HG03066 (cell line): ENCODE results near the gene SGO2.
A peak's percentile ranks its signal among the peaks of the same experiment; 100 is the strongest.

Experiments used
- ATAC-seq: cut with Tn5 transposase; IDR thresholded peaks from one replicate; pipeline ENCODE4 v1.9.1; 2021; ENCODE audit warnings: low read depth; ENCODE audit not compliant: unreplicated experiment

SGO2 gene, protein sequence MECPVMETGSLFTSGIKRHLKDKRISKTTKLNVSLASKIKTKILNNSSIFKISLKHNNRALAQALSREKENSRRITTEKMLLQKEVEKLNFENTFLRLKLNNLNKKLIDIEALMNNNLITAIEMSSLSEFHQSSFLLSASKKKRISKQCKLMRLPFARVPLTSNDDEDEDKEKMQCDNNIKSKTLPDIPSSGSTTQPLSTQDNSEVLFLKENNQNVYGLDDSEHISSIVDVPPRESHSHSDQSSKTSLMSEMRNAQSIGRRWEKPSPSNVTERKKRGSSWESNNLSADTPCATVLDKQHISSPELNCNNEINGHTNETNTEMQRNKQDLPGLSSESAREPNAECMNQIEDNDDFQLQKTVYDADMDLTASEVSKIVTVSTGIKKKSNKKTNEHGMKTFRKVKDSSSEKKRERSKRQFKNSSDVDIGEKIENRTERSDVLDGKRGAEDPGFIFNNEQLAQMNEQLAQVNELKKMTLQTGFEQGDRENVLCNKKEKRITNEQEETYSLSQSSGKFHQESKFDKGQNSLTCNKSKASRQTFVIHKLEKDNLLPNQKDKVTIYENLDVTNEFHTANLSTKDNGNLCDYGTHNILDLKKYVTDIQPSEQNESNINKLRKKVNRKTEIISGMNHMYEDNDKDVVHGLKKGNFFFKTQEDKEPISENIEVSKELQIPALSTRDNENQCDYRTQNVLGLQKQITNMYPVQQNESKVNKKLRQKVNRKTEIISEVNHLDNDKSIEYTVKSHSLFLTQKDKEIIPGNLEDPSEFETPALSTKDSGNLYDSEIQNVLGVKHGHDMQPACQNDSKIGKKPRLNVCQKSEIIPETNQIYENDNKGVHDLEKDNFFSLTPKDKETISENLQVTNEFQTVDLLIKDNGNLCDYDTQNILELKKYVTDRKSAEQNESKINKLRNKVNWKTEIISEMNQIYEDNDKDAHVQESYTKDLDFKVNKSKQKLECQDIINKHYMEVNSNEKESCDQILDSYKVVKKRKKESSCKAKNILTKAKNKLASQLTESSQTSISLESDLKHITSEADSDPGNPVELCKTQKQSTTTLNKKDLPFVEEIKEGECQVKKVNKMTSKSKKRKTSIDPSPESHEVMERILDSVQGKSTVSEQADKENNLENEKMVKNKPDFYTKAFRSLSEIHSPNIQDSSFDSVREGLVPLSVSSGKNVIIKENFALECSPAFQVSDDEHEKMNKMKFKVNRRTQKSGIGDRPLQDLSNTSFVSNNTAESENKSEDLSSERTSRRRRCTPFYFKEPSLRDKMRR

DNA sequence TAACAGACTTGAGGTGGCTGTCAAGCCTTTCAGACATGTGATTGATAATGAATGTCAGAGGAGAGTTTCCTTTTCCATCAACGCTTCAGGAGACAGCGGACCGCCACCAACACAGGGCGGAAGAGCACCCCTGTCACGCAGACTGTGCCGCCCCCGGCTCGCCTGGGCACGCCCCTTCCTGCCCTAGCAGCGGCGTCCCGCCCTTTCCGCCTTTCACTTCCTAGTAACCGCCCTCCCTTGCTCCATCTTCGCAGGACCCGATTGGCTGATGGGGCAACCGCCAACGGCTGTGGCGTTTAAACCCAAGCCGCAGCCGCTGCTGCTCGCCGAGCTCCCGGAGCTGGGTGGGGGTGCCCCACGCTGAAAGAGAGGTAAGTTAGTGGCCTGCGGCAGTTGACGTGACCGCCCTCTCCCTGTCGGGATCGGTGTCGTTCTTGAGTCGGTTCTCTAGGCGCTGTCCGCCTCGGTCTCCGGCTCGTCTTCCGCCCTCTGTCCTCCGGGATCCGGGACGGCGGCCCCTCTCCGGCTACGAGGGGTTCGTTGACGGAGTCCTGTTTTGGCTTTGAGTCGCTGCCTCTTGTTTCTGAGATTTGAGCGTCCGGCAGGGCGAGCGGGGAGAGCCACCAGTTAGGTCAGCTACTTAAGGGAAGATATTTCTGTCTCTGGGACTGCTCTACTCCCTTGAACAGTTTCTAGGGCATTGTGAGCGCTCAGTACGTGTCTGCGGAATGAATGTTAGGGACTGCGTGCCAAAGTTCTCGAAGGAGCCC is at the start of gene SGO2:
TSS of gene SGO2 (plus strand) at position 326 of the 770 bp plus-strand sequence. CDS start 6,769 bp downstream, outside the sequence.
- peak; percentile 100 for ATAC-seq

DNA sequence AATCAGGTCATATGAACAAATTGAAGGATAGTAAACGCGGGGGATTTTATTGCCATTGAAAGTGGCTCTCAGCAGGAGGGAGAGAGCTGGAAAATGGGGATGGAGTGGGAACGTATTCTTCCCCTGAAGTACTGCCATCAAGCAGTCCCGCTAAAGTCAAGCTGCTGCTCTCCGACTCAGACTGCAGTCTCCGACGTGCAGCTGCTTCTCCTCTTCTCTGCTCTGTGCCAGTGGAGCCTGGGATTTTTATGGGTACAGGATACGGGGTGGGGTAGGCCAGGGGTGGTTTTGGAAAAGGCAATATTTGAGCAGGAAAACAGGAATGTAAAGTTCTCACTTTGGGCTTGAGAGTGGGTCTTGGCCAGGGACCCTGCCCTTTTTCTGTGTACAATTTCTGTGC is 49.2 kb upstream of the SGO2 start:
- ATAC-seq = no peak

DNA sequence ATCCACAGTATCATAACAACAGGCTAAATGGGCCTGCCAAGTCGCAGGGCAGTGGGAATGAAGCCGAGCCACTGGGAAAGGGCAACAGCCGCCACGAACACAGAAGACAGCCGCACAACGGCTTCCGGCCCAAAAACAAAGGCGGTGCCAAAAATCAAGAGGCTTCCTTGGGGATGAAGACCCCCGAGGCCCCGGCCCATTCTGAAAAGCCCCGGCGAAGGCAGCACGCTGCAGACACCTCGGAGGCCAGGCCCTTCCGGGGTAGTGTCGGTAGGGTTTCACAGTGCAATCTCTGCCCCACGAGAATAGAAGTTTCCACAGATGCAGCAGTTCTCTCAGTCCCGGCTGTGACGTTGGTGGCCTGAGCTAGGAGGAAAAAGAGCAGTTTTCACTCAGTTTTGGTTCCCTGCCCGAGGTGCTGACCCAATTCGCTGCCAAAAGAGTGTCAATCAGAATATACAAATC is 48.3 kb upstream of the SGO2 start:
- ATAC-seq = no peak

DNA sequence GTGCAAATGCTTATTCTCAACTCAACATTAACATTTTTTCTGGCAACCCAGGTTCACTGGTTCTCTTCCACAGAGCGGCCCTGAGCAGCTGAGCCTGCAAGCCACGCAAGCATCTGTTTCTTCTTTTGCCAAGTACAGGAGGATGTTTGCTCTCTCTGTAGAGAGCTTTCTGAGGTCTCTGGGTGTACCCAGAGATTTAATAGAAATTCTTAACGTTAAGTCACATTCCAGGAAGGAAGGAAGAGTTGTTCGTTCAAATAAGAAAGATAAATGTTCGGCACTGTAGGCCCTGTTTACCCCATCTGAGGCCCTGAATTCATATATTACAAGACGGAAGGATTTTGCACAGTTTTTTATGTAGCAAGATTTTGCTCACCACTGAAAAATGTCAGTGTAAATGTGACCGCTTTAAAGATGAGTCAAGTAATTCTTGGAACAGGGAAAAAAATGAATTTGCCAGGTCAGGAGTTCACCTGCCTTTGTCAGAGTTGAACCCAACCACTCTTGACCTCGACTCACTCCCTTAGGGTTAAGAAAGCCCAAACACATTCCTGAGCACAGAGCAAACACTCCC is 46.2 kb upstream of the SGO2 start:
- ATAC-seq = no peak

DNA sequence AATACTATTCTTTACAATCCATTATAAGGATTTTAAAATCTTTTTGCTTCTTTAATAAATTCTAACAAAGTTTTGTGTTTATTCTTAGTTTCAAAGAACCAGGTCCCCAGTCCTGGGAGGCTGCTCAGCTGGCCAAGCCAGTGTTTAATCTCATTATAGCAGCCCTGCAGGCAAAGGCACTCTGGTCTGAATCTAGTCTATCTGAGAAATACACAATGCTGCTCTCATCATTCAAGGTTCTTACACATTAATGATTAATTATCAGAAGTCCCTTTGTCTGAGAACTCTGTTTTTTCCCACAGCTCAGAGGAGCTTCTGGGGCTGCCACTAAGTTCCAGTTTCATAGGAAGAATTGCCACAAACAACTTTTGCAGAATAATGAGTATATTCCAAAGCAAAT is 43.8 kb upstream of the SGO2 start:
- ATAC-seq = peak; percentile 53

DNA sequence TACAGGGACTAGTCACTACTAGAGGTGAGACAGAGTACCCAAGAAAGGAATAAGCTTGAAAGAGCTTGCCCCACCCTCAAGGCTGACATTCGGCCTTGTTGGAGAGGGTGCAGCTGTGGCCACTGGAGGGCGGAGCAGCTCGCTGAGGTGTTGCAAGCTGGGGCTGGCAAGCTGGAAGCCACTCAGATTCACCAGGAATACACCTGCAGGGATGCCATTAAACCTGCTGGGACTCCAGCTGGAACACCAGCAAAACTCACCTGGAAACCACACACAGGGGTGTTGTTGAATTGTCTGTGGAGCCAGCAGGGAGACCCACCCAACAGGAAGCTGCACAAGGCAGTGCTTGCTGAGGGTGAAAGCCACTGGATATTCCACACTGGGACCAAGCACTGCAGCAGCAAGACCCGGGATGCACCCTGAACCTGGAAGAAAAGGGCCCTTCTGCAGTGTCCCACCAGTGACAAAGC is 42.2 kb upstream of the SGO2 start:
- ATAC-seq = peak; percentile 59

DNA sequence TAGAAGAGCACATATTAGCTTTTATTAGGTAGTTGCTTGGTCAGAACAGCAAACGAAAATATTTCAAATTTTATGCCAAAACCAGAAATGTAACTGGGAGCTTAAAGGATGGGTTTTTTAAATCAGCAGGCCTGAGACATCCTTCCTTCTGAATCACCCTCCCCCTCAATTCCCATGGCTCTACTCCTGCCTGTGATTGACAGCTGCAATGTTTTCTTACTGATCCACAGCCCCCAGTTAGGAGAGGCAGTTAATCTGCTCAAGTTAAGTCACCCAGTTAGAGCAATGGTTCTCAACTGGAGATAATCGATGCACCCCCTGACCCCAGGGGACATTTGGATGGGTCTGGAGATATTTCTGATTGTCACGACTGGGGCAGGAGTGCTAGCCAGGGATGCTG is 41.1 kb upstream of the SGO2 start:
- no peak for ATAC-seq

DNA sequence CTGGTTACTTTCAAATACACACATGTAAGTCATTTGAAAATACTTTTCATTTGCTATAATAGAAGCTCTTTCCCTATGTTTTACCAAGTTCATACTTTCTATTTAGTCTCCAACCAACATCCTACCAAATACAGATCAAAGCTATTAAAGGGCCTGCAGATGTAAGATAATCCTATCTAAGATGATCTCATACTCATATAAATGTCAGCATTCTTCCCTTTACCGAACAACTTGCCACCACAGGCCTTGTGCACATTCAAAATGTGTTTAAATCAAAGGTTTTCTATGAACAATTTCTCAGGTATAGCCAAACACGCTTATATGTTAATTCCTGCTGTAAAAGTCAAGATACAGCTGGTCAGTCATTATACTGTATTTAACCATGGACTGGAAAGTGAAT is 39.5 kb upstream of the SGO2 start:
- ATAC-seq = no peak

DNA sequence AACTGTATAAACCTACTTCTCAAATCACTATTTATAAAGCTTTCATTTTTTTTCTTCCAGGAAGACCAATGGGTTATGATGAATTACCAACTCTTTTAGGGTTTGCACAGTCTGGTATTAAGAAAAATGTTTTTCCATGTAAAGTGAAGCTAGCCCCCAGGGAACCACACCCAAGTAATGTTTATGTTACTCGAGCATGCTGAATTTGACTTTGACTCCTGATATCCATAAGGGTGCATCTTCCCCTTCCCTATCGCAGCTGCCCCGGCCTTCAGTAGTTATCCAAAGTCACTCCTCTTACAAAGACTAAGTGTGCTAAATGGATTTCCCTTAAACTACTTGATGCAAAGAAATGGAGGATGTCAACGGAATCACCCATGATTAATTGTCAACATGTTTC is 37.8 kb upstream of the SGO2 start:
- ATAC-seq = no peak

DNA sequence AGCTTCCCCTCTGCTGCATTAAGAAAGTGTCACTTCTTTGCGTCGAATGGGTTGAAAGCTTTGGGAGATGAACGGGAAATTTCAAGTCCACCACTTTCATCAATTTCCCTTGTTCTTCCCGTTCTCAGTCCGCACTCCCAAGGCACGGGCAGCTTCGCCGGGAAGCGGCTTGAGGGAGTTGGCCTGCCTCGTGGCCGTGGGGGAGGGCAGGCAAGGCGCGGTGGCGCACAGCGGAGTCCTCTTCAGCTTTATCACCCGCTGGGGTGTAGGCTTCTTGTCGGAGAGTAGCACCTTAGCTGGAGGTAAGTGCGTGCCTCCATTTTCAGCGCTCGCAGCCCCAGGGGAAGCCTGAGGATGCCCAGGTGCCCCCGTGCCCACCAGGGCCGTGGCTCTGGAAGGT is 36.0 kb upstream of the SGO2 start:
- no peak for ATAC-seq

DNA sequence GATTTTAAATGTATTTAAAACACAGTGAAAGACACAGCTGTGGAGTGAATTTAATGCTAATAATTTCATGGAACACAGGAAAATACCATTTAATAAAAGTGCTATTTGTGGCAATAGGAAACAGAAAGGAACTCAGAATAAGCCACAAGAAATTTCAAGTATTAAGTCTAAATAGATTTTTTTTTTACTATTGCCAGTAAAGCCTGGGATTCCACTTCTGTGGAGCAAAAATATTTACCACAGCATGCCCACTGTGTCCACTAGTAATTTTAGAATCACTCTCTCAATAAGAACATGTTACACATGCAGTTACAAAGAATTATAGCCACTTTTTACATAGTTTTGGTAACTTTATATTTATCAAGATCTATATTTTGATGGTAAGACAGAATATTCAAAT is 33.4 kb upstream of the SGO2 start:
- ATAC-seq = no peak

DNA sequence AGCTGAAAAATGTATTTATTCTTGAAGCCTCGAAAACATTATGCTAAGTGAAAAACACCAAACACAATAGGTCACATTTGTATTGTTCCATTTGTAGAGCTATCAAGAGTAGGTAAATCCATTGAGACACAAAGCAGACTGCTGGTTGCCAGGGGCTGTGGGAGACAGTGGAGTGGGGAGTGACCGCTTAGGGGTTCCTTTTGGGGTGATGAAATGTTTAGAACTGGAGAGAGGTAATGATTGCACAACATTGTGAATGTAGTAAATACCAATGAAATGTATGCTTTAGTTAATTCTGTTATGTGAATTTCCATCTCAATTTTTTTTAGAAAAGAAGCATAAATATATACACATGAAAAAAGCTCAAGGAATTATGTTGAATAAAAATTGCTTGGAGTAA is 32.0 kb upstream of the SGO2 start:
- no peak for ATAC-seq

DNA sequence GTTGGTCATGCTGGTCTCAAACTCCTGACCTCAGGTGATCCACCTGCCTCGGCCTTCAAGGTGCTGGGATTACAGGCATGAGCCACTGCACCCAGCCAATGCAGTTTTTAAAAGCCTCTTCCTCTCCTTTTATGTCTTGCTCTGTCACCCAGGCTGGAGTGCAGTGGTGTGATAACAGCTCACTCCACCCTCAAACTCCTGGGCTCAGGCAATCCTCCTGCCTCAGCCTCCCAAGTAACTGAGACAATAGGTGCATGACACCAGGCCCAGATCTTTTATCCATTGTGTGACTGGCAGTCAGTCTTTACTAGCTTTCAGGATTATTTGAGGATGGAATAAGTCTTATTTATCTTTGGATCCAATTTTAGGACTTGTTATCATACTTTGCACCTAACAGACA is 29.3 kb upstream of the SGO2 start:
- no peak for ATAC-seq

DNA sequence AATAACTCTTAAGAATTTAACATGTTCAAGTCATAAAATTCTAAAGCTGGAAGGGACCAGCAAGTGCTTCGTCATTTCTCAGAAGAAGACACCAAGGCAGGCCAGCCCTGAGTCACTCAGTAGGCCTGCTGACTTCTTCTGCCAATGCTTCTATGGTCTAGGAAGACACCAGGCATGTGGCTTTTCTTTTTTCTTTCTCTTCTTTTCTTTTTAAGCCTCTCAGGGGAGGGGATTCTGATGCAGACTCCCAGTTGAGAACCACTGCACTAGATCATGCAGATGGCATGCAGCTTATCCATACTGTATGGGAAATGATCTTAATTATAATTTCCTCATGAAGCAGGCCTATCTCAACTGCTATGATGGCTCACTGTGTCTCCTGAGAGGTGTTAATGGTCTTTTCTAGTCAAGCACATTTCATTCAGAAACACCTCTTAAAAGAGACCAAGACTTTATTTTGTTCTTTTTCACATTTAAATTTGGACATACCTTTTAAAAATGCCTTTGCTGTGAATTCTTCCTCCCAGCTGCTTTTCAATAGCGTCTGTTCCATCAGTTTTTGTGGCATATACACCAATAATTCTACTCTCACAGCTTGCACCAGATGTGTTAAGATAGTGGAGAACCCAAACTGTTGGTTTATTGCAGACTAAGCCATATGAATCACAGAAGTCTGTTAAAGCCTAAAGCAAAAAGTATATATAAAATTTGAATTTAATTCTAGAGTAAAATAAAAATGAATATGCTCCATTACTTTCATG is 27.4 kb upstream of the SGO2 start:
- ATAC-seq = no peak

DNA sequence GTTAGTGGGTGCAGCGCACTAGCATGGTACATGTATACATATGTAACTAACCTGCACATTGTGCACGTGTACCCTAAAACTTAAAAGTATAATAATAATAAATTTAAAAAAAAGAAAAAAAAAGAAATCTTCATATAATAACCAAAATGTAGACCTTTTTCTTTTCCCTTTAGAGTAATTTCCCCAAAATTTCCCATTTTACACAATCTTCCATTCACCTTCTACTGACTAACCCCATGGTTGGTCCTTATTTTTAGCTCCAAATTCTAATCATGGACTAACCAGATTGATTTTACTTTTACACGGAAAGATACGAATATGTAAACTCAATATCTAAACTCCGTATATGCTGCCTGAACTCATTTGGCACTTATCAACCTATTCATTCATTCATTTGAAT is 23.8 kb upstream of the SGO2 start:
- ATAC-seq = no peak

DNA sequence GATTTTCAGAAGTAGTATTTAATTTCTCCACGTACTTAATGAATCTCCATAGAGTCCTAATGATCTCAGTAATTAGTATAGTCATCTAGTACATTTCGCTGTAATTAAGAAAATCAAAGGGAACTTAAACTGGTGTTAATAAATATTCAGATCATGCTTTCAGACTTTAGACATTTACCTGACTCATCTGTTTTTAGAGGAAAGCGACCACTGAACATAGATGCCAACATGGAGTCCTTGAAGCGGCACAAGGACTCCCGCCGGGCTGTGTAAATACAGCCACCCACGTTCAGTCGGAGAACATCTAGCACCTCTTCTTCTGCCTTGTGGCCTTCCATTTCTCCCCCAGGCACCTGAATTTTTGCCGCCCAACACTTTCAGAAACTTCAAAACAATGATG is 19.3 kb upstream of the SGO2 start:
- ATAC-seq = no peak

DNA sequence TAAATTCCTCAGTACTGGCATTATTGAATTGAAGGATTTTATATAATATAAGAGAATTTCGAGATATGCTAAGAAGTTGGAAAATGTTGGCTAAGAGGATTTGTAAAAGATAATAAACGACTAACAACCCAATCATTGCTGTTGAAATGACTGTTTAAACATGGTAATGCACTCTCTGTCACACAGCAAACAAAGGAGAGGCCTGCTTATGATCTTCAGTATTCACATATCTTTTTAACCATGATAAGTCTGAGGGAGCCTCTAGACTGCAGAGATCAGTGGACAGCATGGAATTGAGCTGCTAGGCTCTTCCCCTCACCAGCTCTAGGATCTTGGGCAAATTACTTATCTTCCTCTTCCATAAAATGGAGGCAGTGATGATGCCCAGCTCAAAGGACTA is 18.8 kb upstream of the SGO2 start:
- ATAC-seq = no peak

DNA sequence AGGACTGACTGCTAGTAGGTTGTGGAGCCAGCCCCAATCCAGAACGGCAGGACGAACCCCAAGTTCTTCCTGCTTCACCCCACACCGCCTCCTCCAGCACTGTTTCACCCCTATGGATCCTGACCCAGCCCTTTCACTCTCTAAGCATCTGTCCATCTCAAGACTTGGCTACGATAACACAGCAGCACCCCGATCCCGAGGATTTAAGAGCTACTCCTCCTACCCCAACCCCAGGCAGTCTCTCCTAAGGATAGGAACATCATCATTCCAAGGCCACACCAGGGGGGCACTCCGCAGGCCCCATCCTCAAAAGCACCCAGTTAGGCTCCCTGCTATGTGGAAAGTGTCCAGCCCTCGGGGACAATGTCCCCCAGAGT is 16.8 kb upstream of the SGO2 start:
- ATAC-seq = no peak
